CD4-positive, alpha-beta T cell treated with Interleukin-6 for 4 hours (primary cell): ENCODE results near the gene SELENOV.

ENCODE experiments used
- DNase-seq: peaks from one replicate; pipeline ENCODE4 v3.0.0-alpha.2; 2020; ENCODE audit warnings: mixed read lengths

Gene SELENOV

GRCh38 chr19:39494661-39495060 lies 20.3 kb upstream of the SELENOV start:
- DNase-seq, result no peak

GRCh38 chr19:39496063-39496462 lies 18.9 kb upstream of the SELENOV start:
- no peak for DNase-seq

DNA sequence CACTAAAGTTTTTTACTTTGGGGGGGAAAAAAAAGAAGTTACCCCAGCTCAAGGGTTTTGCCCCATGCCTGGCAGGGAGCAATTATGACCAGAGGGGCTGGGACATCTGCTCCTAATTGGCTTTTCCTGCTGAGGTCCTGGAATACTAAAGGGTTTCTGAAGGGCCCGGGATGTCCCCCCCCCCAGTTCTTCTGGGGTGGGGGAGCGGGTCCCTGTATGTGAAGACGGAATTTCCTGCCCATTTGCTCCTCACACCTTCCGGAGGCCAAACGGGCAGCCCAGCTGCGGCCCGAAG lies 17.3 kb upstream of the SELENOV start:
- DNase-seq, result no peak

GRCh38 chr19:39497996-39498797 lies 16.7 kb upstream of the SELENOV start:
- peak; percentile 45 for DNase-seq

GRCh38 chr19:39498798-39499642 lies 15.9 kb upstream of the SELENOV start, which contains the start of gene DLL3:
Gene DLL3 (plus strand): TSS chr19:39498947. CDS start chr19:39498975, 28 bp downstream.
- DNase-seq, result peak; percentile 18

DNA sequence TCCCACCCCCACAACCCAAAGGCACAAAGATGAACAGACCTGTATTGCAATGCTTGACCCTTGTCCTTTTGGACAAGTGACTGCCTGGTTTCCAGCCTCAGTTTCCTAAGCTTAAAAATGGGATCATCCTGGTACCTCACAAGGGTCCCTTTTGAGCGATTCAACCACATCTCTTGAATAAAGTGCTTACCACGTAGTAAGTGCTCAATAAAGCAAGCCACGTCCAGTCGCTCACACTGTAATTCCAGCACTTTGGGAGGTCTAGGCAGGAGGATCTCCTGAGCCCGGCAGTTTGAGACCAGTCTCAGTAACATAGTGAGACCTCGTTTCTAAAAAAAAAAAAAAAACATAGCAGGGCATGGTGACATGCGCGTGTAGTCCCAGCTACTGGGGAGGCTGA lies 15.0 kb upstream of the SELENOV start:
- no peak for DNase-seq

DNA sequence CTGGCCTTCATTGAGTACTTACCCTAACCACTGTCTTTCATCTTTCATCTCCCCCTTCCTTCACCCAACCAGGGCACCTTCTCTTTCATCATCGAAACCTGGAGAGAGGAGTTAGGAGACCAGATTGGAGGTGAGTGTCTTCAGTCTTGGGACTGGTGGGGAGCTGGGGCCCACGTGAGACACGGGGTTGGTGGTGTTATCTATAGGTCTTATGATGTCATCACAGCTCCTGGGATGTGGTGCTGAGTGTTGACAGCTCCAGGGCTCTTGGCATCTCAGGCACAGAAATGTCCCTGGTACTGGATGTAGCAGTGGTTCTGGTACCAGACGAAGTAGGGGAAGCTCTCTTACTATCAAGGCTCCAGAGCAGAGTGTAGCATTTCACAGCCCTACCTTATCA lies 14.4 kb upstream of the SELENOV start:
- no peak for DNase-seq

- DNase-seq, result no peak
Measured at GRCh38 chr19:39501340-39501739, 13.6 kb upstream of the SELENOV start.

DNA sequence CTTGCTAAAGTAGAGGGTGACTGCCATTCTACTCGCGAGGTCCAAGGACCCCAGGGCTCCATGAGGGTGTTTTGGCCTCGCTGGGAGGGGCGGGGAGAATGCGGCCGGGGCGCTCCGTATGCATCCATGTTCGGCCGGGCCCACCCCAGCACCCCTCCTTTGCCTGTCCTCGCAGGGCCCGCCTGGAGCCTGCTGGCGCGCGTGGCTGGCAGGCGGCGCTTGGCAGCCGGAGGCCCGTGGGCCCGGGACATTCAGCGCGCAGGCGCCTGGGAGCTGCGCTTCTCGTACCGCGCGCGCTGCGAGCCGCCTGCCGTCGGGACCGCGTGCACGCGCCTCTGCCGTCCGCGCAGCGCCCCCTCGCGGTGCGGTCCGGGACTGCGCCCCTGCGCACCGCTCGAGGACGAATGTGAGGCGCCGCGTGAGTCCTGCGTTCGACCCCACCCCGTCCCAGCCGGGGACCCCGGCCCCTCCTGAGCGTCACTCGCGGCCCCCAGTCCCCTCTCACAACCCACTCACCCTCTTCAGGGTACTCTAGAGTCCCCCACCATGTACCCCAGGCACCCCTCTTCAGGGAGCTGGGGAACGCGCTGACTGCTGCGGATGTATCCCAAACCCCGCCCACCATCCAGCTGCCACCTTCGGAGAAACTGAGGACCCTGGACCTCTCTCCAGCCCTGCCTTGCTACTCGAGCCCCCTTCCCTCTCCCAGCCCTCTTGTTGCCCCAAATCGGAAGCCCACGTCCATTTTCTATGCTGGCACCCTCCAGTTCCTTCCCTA lies 12.1 kb upstream of the SELENOV start:
- DNase-seq, result peak; percentile 79

DNA sequence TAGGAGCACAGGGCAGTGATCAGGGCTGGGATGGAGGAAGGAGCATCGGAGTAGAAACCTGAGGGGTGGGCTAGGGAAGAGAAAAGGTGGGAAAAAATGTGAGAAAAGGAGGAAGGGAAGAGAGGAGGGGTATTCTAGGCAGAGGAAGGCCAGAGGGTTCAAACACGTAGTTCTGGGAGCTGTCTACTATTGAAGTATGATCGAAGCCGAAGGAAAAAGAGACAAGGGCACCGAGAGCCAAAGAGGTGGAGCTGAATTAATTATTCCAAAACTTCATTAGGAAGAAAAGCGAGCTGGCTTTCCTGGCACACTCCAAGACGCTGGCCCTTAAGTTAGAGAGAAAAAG lies 8.4 kb upstream of the SELENOV start:
- no peak for DNase-seq

DNA sequence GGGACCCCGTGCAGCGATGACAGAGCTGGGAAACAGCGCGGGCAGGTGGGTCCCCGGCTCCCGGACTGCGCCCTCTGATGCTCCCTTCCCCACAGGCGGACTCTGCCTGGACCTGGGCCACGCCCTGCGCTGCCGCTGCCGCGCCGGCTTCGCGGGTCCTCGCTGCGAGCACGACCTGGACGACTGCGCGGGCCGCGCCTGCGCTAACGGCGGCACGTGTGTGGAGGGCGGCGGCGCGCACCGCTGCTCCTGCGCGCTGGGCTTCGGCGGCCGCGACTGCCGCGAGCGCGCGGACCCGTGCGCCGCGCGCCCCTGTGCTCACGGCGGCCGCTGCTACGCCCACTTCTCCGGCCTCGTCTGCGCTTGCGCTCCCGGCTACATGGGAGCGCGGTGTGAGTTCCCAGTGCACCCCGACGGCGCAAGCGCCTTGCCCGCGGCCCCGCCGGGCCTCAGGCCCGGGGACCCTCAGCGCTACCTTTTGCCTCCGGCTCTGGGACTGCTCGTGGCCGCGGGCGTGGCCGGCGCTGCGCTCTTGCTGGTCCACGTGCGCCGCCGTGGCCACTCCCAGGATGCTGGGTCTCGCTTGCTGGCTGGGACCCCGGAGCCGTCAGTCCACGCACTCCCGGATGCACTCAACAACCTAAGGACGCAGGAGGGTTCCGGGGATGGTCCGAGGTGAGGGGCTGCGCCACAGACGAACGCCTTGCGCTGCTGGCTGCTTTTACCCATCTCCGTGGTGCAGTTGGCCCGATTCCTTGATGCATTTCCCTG lies 7.8 kb upstream of the SELENOV start:
- peak; percentile 52 for DNase-seq

- DNase-seq, result no peak
Measured at GRCh38 chr19:39507715-39508364, 7.1 kb upstream of the SELENOV start.

DNA sequence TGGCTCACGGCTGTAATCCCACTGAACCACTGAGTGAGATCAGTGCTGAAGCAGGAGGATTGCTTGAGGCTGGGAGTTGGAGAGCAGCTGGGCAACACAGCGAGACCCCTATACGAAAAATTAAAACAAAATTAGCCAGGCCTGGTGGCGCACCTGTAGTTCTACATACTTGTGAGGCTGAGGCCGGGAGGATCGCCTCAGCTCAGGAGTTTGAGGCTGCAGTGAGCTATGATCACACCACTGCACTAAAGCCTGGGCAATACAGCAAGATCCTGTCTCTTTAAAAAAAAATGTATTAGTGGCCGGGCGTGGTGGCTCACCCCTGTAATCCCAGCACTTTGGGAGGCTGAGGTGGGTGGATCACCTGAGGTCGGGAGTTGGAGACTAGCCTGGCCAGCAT lies 6.3 kb upstream of the SELENOV start:
- DNase-seq, result no peak

GRCh38 chr19:39509233-39509632 lies 5.7 kb upstream of the SELENOV start:
- DNase-seq, result no peak

DNA sequence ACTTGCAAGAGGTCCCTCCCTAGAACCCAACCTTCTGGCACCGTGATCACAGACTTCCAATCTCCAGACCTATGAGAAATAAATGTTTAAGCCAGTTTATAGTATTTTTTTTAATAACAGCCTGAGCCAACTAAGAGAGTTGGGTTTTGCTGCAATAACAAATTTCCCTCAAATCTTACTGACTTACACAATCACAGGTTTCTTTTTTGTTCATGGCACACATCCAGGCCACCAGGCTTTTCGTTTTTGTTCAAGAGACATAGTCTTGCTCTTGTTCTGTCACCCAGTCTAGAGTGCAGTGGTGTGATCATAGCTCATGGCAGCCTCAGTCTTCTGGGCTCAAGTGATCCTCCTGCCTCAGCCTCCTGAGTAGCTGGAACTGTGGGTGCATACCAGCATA lies 2.0 kb upstream of the SELENOV start:
- DNase-seq, result no peak

DNA sequence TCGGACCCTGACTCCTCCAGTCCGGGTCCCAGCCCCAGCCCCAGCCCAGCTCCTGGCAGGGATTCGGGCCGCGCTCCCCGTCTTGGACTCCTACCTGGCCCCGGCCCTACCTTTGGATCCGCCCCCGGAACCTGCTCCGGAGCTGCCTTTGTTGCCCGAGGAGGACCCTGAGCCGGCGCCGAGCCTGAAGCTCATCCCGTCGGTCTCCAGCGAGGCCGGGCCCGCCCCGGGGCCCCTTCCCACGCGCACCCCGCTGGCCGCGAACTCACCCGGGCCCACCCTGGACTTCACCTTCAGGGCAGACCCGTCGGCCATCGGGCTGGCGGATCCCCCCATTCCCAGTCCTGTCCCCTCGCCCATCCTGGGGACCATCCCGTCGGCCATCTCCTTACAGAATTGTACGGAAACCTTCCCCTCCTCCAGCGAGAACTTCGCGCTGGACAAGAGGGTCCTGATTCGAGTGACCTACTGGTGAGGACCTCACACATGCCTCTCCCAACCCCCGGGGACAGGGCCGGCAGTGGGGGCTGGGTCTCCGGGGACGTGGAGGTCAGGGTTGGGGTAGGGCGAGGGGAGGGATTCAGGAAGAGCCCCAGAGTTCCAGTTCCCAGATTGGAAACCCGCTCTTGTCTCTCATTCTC lies 732 bp downstream of the SELENOV start:
- peak; percentile 38 for DNase-seq

DNA sequence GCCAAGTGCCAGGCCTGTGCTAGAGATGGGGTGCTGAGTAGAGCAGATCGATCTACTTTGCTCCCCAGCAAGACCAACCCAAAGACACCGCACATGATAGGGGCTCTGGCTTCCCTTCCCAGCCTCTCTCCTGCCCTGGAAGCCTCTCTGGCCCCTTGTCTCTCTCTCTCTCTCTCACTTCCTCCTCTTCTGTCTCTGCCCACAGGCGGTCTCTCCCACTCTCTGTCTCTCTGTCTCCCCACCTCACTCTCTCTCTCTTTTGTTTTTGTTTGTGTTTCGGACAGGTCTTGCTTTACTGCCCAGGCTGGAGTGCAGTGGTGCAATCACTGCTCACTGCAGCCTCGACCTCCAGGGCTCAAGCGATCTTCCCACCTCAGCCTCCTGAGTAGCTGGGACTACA lies 1.3 kb downstream of the SELENOV start:
- no peak for DNase-seq

DNA sequence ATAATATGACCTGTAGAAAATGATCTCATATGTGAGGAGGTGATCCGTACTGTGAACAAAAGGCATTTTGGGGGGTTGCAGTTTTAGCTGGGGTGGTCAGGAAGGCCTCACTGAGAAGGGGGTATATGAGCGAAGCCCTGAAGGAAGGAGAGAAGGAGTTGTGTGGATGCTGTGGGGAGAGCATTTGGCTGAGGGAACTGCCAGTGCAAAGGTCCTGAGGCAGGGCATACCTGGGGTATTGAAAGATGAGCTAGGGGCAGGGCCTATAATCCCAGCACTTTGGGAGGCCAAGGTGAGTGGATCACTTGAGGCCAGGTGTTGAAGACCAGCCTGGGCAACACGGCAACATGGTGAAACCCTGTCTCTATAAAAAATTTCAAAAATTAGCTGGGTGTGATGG lies 2.5 kb downstream of the SELENOV start:
- DNase-seq, result no peak

GRCh38 chr19:39518458-39518857 lies 3.5 kb downstream of the SELENOV start:
- DNase-seq, result no peak

- DNase-seq, result no peak
Measured at GRCh38 chr19:39518975-39519374, 4.0 kb downstream of the SELENOV start.
